ENCODE data around the gene FCHO2.

The FCHO2 gene

GRCh38 chr5:73028991-73029595 lies 73.3 kb downstream of the FCHO2 start:
- TF ChIP-seq FOXP2 (optimal IDR thresholded peaks at IDR 0.05; ENCODE audit: borderline replicate concordance, extremely low read depth, extremely low read length, insufficient read depth) (no peak), SIN3A (IDR thresholded peaks at IDR 0.05; ENCODE audit: borderline replicate concordance, insufficient read depth, low read length) (no peak), POLR2AphosphoS5 (IDR thresholded peaks at IDR 0.05; ENCODE audit: low read depth, low read length) (no peak), REST (IDR thresholded peaks at IDR 0.05; ENCODE audit: insufficient read depth in 1 of 2, low read depth in 2 of 2, low read length in 2 of 2) (no peak), TAF1 (IDR thresholded peaks at IDR 0.05; ENCODE audit: borderline replicate concordance, insufficient read depth, low read length) (no peak)

GRCh38 chr5:73030531-73030930 lies 74.7 kb downstream of the FCHO2 start:
- TF ChIP-seq POLR2AphosphoS5 (IDR thresholded peaks at IDR 0.05; ENCODE audit: low read depth, low read length), result no peak
- no peak for TF ChIP-seq TAF1 (IDR thresholded peaks at IDR 0.05; ENCODE audit: borderline replicate concordance, insufficient read depth, low read length)
- no peak for TF ChIP-seq SIN3A (IDR thresholded peaks at IDR 0.05; ENCODE audit: borderline replicate concordance, insufficient read depth, low read length)
- TF ChIP-seq REST (IDR thresholded peaks at IDR 0.05; ENCODE audit: insufficient read depth in 1 of 2, low read depth in 2 of 2, low read length in 2 of 2), result no peak
- no peak for TF ChIP-seq FOXP2 (optimal IDR thresholded peaks at IDR 0.05; ENCODE audit: borderline replicate concordance, extremely low read depth, extremely low read length, insufficient read depth)

GRCh38 chr5:73030995-73031394 lies 75.2 kb downstream of the FCHO2 start:
- TF ChIP-seq REST (IDR thresholded peaks at IDR 0.05; ENCODE audit: insufficient read depth in 1 of 2, low read depth in 2 of 2, low read length in 2 of 2), result no peak
- no peak for TF ChIP-seq SIN3A (IDR thresholded peaks at IDR 0.05; ENCODE audit: borderline replicate concordance, insufficient read depth, low read length)
- TF ChIP-seq POLR2AphosphoS5 (IDR thresholded peaks at IDR 0.05; ENCODE audit: low read depth, low read length), result no peak
- TF ChIP-seq FOXP2 (optimal IDR thresholded peaks at IDR 0.05; ENCODE audit: borderline replicate concordance, extremely low read depth, extremely low read length, insufficient read depth), result no peak
- no peak for TF ChIP-seq TAF1 (IDR thresholded peaks at IDR 0.05; ENCODE audit: borderline replicate concordance, insufficient read depth, low read length)

GRCh38 chr5:73031839-73032238 lies 76.0 kb downstream of the FCHO2 start:
- no peak for TF ChIP-seq SIN3A (IDR thresholded peaks at IDR 0.05; ENCODE audit: borderline replicate concordance, insufficient read depth, low read length)
- TF ChIP-seq REST (IDR thresholded peaks at IDR 0.05; ENCODE audit: insufficient read depth in 1 of 2, low read depth in 2 of 2, low read length in 2 of 2), result no peak
- TF ChIP-seq FOXP2 (optimal IDR thresholded peaks at IDR 0.05; ENCODE audit: borderline replicate concordance, extremely low read depth, extremely low read length, insufficient read depth), result no peak
- TF ChIP-seq POLR2AphosphoS5 (IDR thresholded peaks at IDR 0.05; ENCODE audit: low read depth, low read length), result no peak
- no peak for TF ChIP-seq TAF1 (IDR thresholded peaks at IDR 0.05; ENCODE audit: borderline replicate concordance, insufficient read depth, low read length)
